Raji (cell line): ENCODE data around the gene MIA3.
A peak's percentile ranks its signal among the peaks of the same experiment; 100 is the strongest.

Experiments
- POLR2A ChIP-seq: IDR thresholded peaks from 2 replicates; pipeline ENCODE4 v1.6.1; 2011; ENCODE audit warnings: low read depth, low read length, control low read depth; ENCODE audit not compliant: insufficient read depth

Gene MIA3

DNA sequence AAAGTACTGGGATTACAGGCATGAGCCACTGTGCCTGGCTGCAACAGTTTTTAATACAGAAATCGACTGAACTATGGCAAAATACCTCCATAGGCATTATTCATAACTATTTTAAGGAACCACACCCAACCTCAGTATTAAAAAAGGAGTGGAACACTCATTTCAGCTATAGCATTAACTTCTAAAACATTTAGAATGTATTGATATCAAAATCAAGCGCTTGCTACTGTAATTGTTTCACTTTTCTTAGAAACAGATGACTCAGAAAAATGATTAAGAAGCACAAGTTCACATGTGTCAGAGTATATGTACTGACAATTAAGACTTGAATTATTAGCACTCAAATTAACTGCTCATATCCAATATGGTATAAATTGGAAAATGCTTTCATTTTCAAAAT, 79.3 kb downstream of the MIA3 start:
- TF ChIP-seq POLR2A = no peak

DNA sequence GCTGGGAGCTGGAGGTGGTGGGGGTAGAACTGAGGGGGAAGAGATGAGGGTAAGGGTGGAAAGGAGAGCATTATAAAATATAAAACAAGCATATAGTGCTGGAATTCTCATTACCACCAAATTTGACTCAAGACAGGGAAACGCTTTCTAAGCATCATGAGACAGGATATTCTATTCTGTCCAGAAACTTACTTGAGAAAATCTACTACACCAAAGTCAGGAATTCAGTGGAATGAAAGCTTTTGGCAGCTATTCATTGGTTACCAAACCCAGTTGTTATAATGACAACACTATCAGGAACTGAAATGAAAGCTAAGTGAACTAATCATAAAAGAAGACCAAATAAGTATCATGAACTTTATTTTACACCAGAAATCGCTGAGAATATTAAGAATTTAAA, 79.9 kb downstream of the MIA3 start:
- no peak for TF ChIP-seq POLR2A

DNA sequence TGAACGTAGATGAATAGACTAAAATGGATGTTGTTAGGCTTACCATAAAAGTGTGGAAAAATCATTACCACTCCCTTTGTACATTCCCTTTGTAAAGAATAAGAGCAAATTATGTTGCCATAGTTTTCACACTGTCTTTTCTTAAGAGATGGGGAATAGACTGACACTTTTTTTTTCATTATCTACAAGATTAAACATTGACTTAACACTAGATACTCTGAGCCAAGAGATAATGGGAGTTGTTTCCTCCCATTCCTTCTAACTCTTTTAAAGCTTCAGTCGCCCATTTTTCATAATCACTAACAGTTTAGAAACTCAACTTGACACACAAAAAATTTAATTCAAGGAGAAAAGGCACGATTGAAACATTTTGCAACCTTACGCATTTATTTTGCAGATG, 84.3 kb downstream of the MIA3 start:
- TF ChIP-seq POLR2A = no peak

DNA sequence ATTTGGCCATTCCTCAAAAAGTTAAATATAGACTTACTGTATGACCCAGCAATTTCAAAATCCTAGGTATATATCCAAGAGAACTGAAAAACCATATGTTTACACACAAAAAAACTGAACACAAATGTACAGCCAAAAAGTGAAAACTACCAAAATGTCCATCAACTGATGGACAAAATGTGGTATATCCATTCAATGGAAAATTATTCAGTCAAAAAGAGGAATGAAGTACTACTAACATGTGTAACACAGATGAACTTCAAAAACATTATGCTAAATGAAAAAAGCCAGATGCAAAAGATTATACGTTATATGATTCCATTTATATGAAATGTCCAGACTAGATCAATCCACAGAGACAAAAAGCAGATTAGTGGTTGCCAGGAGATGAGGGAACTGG, 86.4 kb downstream of the MIA3 start:
- no peak for TF ChIP-seq POLR2A

DNA sequence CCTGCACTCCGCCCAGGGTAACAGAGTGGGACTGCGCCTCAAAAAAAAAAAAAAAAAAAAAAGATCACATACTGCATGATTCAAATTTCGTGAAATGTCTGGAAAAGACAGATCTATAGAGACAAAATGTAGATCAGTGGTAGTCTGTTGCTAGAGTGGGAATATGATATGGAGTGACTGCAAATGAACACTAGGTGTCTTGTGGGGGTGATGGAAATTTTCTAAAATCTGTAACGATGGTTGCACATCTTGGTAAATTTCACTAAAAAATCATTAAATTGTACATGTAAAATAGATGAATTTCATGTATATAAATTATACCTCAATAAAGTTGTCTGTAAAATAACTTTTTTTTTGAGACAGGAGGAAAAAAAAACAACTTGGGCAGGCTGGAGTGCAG, 88.9 kb downstream of the MIA3 start:
- no peak for TF ChIP-seq POLR2A

DNA sequence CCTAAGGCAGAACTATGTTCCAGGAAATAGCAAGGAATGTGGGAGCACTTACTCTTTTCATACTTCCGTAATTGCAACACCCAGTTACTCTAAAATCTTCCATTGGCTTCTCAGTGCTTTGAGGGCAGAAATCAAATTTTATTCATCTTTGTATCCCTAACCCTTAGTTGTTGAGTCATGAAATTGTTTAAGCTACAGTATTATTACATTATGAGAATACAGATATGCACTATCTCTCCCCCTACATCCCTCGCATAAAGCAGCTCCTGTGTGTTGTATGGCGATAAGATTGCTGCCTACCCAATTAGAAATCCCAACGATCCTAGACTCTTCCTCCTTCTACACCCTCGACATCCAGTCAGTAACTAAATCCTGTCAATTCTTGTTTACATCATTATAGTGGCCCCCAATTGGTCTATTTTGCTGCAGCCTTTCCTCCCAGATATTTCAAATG, 91.8 kb downstream of the MIA3 start:
- TF ChIP-seq POLR2A = no peak

DNA sequence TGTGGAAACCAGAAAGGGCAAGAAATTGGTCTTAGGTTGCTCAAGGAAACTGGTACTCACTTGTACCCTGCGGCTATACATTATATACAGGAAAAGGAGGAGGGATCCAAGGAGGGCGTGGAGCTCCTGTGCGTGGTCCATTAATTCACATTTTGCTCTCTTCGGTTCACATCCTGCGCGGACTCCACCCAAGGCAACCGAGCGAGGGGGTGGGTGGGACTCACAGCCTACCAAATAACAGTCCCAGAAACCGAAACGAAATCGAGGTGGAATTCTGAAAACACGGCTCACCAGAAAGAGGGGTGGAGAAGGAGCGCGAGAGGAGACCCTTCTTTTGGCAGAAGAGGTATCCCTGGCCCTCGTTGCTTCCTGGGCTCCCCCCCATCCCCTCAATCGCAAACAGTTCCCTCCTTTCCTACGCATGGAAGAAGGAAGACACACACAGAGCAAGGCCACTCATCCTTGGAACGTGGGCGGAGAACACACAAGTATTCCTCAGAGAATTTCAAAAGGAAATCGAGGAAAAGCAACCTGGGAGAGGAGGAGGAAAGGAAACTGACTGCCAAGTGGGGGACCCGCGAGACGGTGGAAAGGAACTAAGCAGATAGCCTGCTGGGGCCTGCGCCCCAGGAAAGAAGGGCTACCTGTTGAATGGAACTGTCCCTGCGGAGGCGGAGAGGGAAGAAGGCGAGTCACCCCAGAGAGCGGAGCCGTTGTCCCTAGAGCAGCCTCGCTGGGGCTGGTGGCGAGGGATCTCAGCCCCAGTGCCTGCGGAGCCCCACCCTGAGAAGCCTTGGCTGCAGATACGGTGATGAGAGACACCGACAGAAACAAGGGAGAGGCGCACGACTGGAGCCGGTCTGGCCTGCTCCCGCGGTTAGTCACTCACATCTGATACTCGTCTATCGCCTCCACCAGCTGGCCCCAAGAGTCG, 93.7 kb downstream of the MIA3 start:
- 0 out of 2 replicates have a peak, but pooled peaks have one; percentile 15 for TF ChIP-seq POLR2A

DNA sequence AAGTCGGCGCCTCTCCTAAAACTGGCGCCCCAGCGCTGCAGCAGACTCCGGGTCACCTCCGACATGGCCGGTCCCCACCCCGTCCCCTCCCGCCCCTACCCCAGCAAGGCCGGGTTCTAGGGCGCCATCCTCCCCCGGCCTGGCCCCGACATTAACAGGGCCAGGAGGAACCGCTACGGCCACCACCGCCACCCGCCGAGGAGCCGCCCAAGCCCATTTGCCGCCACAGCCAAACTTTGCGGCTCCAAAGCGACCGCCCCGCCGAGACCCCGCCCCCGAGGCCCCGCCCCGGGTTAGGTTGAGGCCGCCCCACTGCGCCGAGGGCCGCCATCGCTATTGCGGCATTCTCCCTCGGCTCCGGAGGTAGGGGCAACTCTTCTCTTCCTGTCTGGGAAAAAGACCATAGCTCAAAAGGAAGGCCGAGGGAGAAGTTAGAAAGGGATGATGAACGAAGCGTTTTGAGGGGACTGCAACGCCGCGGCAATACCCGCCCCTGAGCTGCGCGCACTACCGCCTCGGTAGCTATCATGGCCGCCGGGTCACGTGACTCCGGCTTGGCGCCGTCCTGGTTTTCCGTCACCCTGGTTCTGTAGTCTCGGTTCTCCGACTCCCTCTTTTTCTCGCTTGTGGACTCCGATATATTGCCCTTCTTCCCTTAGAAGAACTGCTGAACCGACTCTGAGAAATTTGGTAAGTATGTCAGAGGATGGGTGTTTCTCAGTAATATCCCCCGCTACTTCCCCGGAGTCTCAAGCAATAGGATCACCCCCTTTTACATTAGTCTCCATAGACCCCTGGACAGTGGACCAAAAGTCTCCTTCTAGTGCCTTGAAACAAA, 94.6 kb downstream of the MIA3 start, which contains the start of the genes AIDA and BROX:
Gene AIDA (minus strand): TSS at position 239 of the 838 bp plus-strand sequence. CDS start 174 bp downstream, at position 65.
Gene BROX (plus strand): TSS at position 312 of the 838 bp plus-strand sequence. CDS start 3,136 bp downstream, outside the sequence.
- 0 out of 2 replicates have a peak, but pooled peaks have one; percentile 48 for TF ChIP-seq POLR2A

DNA sequence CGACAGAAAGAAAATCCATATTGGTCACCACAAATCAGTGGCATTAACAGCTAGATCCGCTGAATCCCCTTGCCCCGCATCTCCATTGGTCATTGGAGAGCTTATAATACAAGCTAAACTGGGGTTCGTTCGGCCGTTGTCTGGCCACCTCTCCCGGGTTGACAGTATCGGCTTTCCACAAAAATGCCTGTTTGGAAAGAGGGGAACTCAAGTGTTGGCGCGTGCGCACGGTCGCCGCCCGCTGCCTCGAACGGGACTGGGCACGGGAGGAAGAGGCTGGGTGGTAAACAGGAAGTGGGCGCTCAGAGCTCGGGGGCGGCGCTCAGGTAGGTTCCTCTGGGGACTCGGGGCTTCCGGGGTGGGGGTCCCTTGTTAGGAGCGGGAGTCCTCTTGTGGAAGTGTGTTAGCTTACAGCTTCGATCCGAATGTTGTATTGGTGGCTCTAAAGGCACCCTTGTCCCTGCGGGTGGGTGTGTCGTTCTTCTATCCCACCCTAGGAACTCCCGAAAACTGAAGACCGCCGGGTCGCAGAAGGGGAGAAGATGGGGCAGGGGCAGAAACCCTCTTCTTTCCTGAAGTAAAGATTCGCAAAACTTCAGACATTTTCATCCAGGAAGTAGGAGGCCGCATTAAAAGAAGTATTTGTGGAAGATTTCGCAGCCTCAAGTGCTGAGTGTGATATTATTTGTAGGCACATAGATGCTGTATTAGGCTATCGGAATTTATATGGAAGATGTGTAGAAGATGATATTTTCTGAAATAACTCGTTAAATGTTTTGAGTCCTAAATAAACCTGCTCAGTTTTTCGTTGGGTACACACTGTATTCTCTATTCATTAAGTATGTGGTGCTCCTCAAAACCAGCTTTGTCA, 95.4 kb downstream of the MIA3 start:
- TF ChIP-seq POLR2A = peak; percentile 62

DNA sequence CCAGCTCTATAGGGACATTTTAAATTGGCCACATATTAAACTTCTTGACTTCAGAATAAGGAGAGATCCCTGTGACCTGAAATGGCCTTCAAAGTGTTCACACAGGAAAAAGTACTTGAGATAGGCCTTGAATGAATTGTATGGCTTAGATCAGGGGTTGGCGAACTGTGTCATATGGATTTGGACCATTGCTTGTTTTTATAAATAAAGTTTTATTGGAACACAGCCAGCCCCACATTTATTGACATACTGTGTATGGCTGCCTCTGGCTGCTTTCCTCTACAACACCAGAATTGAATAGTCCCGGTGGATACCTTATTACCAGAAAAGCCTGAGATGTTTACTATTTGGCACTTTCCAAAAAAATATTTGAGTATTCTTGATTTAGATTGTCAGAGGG, 98.5 kb downstream of the MIA3 start:
- TF ChIP-seq POLR2A = no peak
